Measurements from ENCODE around the gene AGA.

The AGA gene

GRCh38 chr4:177455561-177455970 lies 13.3 kb upstream of the AGA start:
- Histone ChIP-seq H3K4me3 (peak overlapping the region; percentile 74), H3K9me3 (ENCODE audit: low read depth, low read length) (no peaks in the 10 kb centered on the region), H3K27ac (peak overlapping the region; percentile 88), H3K9ac (ENCODE audit: insufficient read length) (peak overlapping the region; percentile 41), H3K36me3 (ENCODE audit: insufficient read depth, low read length) (no peaks in the 10 kb centered on the region)
- peak; percentile 83 for DNase-seq (ENCODE audit: low read depth, low spot score)
- TF ChIP-seq POLR2AphosphoS5 (IDR thresholded peaks at IDR 0.05; ENCODE audit: borderline replicate concordance, low read depth, low read length) (no peak), EZH2 (IDR thresholded peaks at IDR 0.05) (no peak), FOXP2 (optimal IDR thresholded peaks at IDR 0.05; ENCODE audit: control extremely low read depth, extremely low read length, insufficient read depth) (no peak)

DNA sequence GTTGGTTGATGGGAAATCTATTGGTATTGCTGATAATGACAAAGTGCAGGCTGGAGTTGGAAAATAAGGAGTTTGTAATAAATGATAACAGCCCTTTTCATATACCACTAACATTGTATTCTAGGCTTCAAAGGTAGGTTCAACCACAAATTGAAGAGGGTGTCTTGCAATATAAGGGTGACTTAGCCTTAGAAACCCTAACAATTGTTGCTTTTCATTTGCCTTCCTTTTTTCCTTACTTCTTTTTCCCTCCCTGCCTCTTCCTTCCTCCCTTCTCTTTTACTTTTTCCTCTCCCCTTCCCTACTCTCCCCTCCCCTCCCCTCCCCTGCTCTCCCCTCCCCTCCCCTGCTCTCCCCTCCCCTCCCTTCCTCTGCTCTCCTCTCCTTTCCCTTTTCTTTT lies 10.9 kb upstream of the AGA start:
- no peak overlapping the region for H3K27ac ChIP-seq
- no peak overlapping the region for H3K9ac ChIP-seq (ENCODE audit: insufficient read length)
- TF ChIP-seq FOXP2 (optimal IDR thresholded peaks at IDR 0.05; ENCODE audit: control extremely low read depth, extremely low read length, insufficient read depth) (no peak), POLR2AphosphoS5 (IDR thresholded peaks at IDR 0.05; ENCODE audit: borderline replicate concordance, low read depth, low read length) (no peak), EZH2 (IDR thresholded peaks at IDR 0.05) (no peak)
- H3K4me3 ChIP-seq = no peak overlapping the region
- H3K36me3 ChIP-seq (ENCODE audit: insufficient read depth, low read length) = no peaks in the 10 kb centered on the region
- no peaks in the 10 kb centered on the region for H3K9me3 ChIP-seq (ENCODE audit: low read depth, low read length)
- DNase-seq (ENCODE audit: low read depth, low spot score) = no peak

GRCh38 chr4:177451108-177451500 lies 8.9 kb upstream of the AGA start:
- TF ChIP-seq FOXP2 (optimal IDR thresholded peaks at IDR 0.05; ENCODE audit: control extremely low read depth, extremely low read length, insufficient read depth) (no peak), EZH2 (IDR thresholded peaks at IDR 0.05) (no peak), POLR2AphosphoS5 (IDR thresholded peaks at IDR 0.05; ENCODE audit: borderline replicate concordance, low read depth, low read length) (no peak)
- Histone ChIP-seq H3K4me3 (peak overlapping the region; percentile 23), H3K36me3 (ENCODE audit: insufficient read depth, low read length) (no peaks in the 10 kb centered on the region), H3K9me3 (ENCODE audit: low read depth, low read length) (no peaks in the 10 kb centered on the region), H3K9ac (ENCODE audit: insufficient read length) (no peak overlapping the region), H3K27ac (peak overlapping the region; percentile 99)
- no peak for DNase-seq (ENCODE audit: low read depth, low spot score)

GRCh38 chr4:177450426-177451107 lies 8.3 kb upstream of the AGA start:
- peak overlapping the region; percentile 99 for H3K27ac ChIP-seq
- DNase-seq (ENCODE audit: low read depth, low spot score) = no peak
- H3K36me3 ChIP-seq (ENCODE audit: insufficient read depth, low read length) = no peaks in the 10 kb centered on the region
- no peak for TF ChIP-seq EZH2 (IDR thresholded peaks at IDR 0.05)
- TF ChIP-seq POLR2AphosphoS5 (IDR thresholded peaks at IDR 0.05; ENCODE audit: borderline replicate concordance, low read depth, low read length) = no peak
- no peak for TF ChIP-seq FOXP2 (optimal IDR thresholded peaks at IDR 0.05; ENCODE audit: control extremely low read depth, extremely low read length, insufficient read depth)
- peak overlapping the region; percentile 23 for H3K4me3 ChIP-seq
- H3K9me3 ChIP-seq (ENCODE audit: low read depth, low read length) = no peaks in the 10 kb centered on the region
- H3K9ac ChIP-seq (ENCODE audit: insufficient read length) = no peak overlapping the region

DNA sequence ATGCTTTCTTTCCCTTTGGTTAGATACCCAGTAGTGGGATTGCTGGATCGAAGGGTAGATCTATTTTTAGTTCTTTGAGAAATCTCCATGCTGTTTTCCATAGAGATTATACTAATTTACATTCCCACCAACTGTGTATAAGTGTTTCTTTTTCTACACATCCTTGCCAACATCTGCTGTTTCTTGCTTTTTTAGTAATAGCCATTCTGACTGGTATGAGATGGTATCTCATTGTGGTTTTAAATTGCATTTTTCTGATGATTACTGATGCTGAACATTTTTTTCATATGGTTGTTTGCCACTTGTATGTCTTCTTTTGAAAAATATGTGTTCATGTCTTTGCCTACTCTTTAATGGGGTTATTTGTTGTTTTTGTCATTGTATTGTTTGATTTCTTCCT lies 6.6 kb upstream of the AGA start:
- TF ChIP-seq EZH2 (IDR thresholded peaks at IDR 0.05) (no peak), POLR2AphosphoS5 (IDR thresholded peaks at IDR 0.05; ENCODE audit: borderline replicate concordance, low read depth, low read length) (peak; percentile 60; the same call in 1 of the 2 replicates)
- Histone ChIP-seq H3K4me3 (peak overlapping the region; percentile 70), H3K9ac (ENCODE audit: insufficient read length) (peak overlapping the region; percentile 45), H3K9me3 (ENCODE audit: low read depth, low read length) (no peaks in the 10 kb centered on the region), H3K36me3 (ENCODE audit: insufficient read depth, low read length) (no peaks in the 10 kb centered on the region), H3K27ac (peak overlapping the region; percentile 99)
- DNase-seq (ENCODE audit: low read depth, low spot score) = peak; percentile 81

GRCh38 chr4:177447417-177448004 lies 5.3 kb upstream of the AGA start:
- TF ChIP-seq EZH2 (IDR thresholded peaks at IDR 0.05) (no peak), POLR2AphosphoS5 (IDR thresholded peaks at IDR 0.05; ENCODE audit: borderline replicate concordance, low read depth, low read length) (no peak), FOXP2 (optimal IDR thresholded peaks at IDR 0.05; ENCODE audit: control extremely low read depth, extremely low read length, insufficient read depth) (no peak)
- DNase-seq (ENCODE audit: low read depth, low spot score) = no peak
- no peak overlapping the region for H3K9ac ChIP-seq (ENCODE audit: insufficient read length)
- peak overlapping the region; percentile 99 for H3K27ac ChIP-seq
- no peaks in the 10 kb centered on the region for H3K36me3 ChIP-seq (ENCODE audit: insufficient read depth, low read length)
- no peaks in the 10 kb centered on the region for H3K9me3 ChIP-seq (ENCODE audit: low read depth, low read length)
- peak overlapping the region; percentile 7; the same call in 1 of the 2 replicates for H3K4me3 ChIP-seq

DNA sequence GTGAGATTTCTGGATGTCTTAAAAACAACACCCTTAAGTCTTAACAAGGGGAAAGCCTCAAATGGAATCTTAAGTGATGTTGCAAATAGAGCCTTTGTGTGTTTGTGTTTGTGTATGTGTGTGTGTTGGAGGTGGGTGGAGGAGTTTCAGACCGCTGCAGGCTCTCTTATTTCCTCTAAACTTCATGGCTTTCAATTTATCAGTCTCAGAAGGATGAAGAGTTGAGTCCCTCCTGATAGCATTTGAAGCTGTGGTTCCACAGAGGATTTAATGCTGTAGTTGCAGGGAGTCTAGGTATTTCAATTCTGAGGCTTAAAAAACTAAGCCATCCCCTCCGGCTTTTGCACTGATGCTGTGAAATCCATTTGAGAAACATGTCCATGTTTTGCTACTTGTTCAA lies 4.3 kb upstream of the AGA start:
- no peak for DNase-seq (ENCODE audit: low read depth, low spot score)
- no peak for TF ChIP-seq POLR2AphosphoS5 (IDR thresholded peaks at IDR 0.05; ENCODE audit: borderline replicate concordance, low read depth, low read length)
- TF ChIP-seq EZH2 (IDR thresholded peaks at IDR 0.05) = no peak
- no peak for TF ChIP-seq FOXP2 (optimal IDR thresholded peaks at IDR 0.05; ENCODE audit: control extremely low read depth, extremely low read length, insufficient read depth)
- peak overlapping the region; percentile 99 for H3K27ac ChIP-seq

GRCh38 chr4:177444911-177445736 lies 2.9 kb upstream of the AGA start:
- Histone ChIP-seq H3K27ac (no peak overlapping the region; the same call in 1 of the 2 replicates), H3K9ac (ENCODE audit: insufficient read length) (no peak overlapping the region), H3K4me3 (no peak overlapping the region), H3K36me3 (ENCODE audit: insufficient read depth, low read length) (no peaks in the 10 kb centered on the region; the same call in 1 of the 2 replicates), H3K9me3 (ENCODE audit: low read depth, low read length) (no peaks in the 10 kb centered on the region)
- no peak for DNase-seq (ENCODE audit: low read depth, low spot score)
- no peak for TF ChIP-seq POLR2AphosphoS5 (IDR thresholded peaks at IDR 0.05; ENCODE audit: borderline replicate concordance, low read depth, low read length)
- no peak for TF ChIP-seq EZH2 (IDR thresholded peaks at IDR 0.05)

More for the DNA sequence above, 4.3 kb upstream of the AGA start:
- Histone ChIP-seq H3K9me3 (ENCODE audit: low read depth, low read length) (no peaks in the 10 kb centered on the region), H3K4me3 (no peak overlapping the region), H3K36me3 (ENCODE audit: insufficient read depth, low read length) (no peaks in the 10 kb centered on the region), H3K9ac (ENCODE audit: insufficient read length) (no peak overlapping the region)
